HepG2 (cell line): Measurements from ENCODE around the gene EDN3. TPM values are rescaled to one million over a fixed set of nuclear protein-coding genes. Genes with fewer than 3 reads are reported as not detected.

Source experiments
- ATF1 ChIP-seq: IDR thresholded peaks from 2 replicates; pipeline ENCODE4 v1.6.1; 2016; ENCODE audit warnings: mild to moderate bottlenecking, control low read depth
- ATF7 ChIP-seq, 2 experiments: fragments of 450-650 bp in 1 of 2; sonication (generic) in 1 of 2; formaldehyde crosslinking in 1 of 2; IDR thresholded peaks; 2 replicates each; pipeline versions ENCODE4 v1.4.0 to v1.6.1; 2016 to 2020; ENCODE audit warnings: antibody characterized with exemption in 1 of 2, mild to moderate bottlenecking in 1 of 2, missing genetic modification reagents in 1 of 2
- CBFB ChIP-seq: sonication (generic); formaldehyde crosslinking; IDR thresholded peaks from 2 replicates; pipeline ENCODE4 v1.4.0; 2020; ENCODE audit warnings: missing genetic modification reagents
- FOXP1 ChIP-seq, 2 experiments: fragments of 450-650 bp in 1 of 2; IDR thresholded peaks; 2 replicates each; pipeline ENCODE4 v1.6.1; 2017 to 2018; ENCODE audit warnings: antibody characterized with exemption in 1 of 2
- GTF2F1 ChIP-seq: fragments of 150-350 bp; IDR thresholded peaks from 2 replicates; pipeline ENCODE4 v1.6.1; 2014; ENCODE audit warnings: low read length
- HHEX ChIP-seq: IDR thresholded peaks from 2 replicates; pipeline ENCODE4 v1.6.1; 2016; ENCODE audit warnings: control low read depth
- IKZF1 ChIP-seq: fragments of 450-650 bp; IDR thresholded peaks from 2 replicates; pipeline ENCODE4 v1.7.1; 2016
- KMT2A ChIP-seq: sonication (generic); formaldehyde crosslinking; IDR thresholded peaks from 2 replicates; pipeline ENCODE4 v1.4.0; 2020; ENCODE audit warnings: missing genetic modification reagents
- MYC ChIP-seq: sonication (generic); formaldehyde crosslinking; IDR thresholded peaks from 2 replicates; pipeline ENCODE4 v1.9.0; 2021; ENCODE audit warnings: missing genetic modification reagents, borderline replicate concordance
- NBN ChIP-seq: fragments of 450-650 bp; conservative IDR thresholded peaks from 2 replicates; pipeline ENCODE4 v1.6.1; 2017
- NCOR1 ChIP-seq: fragments of 200-600 bp; sonication (generic); IDR thresholded peaks from 2 replicates; pipeline ENCODE4 v1.7.0; 2017; ENCODE audit warnings: antibody characterized with exemption, low read length, borderline replicate concordance
- PHB2 ChIP-seq: fragments of 450-650 bp; IDR thresholded peaks from 2 replicates; pipeline ENCODE4 v1.6.1; 2018; ENCODE audit not compliant: partially characterized antibody
- RFX5 ChIP-seq: IDR thresholded peaks from 2 replicates; pipeline ENCODE4 v1.6.1; 2011; ENCODE audit warnings: low read depth, low read length, improper control_type of control experiment
- SOX6 ChIP-seq, 2 experiments: fragments of 450-650 bp in 1 of 2; sonication (generic) in 1 of 2; formaldehyde crosslinking in 1 of 2; IDR thresholded peaks; 2 replicates each; pipeline versions ENCODE4 v1.4.0 to v1.6.1; 2017 to 2020; ENCODE audit warnings: antibody characterized with exemption in 1 of 2, mild to moderate bottlenecking in 1 of 2, missing genetic modification reagents in 1 of 2
- SP1 ChIP-seq, 2 experiments: fragments of 450-650 bp in 1 of 2; sonication (generic) in 1 of 2; formaldehyde crosslinking in 1 of 2; IDR thresholded peaks; 2 replicates each; pipeline versions ENCODE4 v1.4.0 to v1.6.1; 2016 to 2020; ENCODE audit warnings: missing genetic modification reagents in 1 of 2
- TARDBP ChIP-seq: sonication (generic); formaldehyde crosslinking; IDR thresholded peaks from 2 replicates; pipeline ENCODE4 v1.8.0; 2022; ENCODE audit warnings: mild to moderate bottlenecking, missing genetic modification reagents
- TP53 ChIP-seq: sonication (generic); formaldehyde crosslinking; conservative IDR thresholded peaks from 2 replicates; pipeline ENCODE4 v1.4.0; 2020; ENCODE audit warnings: missing genetic modification reagents
- XBP1 ChIP-seq: sonication (generic); formaldehyde crosslinking; IDR thresholded peaks from 2 replicates; pipeline ENCODE4 v1.5.0; 2020; ENCODE audit warnings: missing genetic modification reagents
- ZNF180 ChIP-seq: sonication (generic); formaldehyde crosslinking; IDR thresholded peaks from 2 replicates; pipeline ENCODE4 v1.4.0; 2020; ENCODE audit warnings: low read depth, missing genetic modification reagents, borderline replicate concordance
- ZNF225 ChIP-seq: sonication (generic); formaldehyde crosslinking; IDR thresholded peaks from 2 replicates; pipeline ENCODE4 v1.4.0; 2020; ENCODE audit warnings: mild to moderate bottlenecking, missing genetic modification reagents
- ZNF256 ChIP-seq: sonication (generic); formaldehyde crosslinking; conservative IDR thresholded peaks from 2 replicates; pipeline ENCODE4 v1.4.0; 2020; ENCODE audit warnings: missing genetic modification reagents
- ZNF329 ChIP-seq: sonication (generic); formaldehyde crosslinking; IDR thresholded peaks from 2 replicates; pipeline ENCODE4 v1.9.0; 2021; ENCODE audit warnings: low read depth, mild to moderate bottlenecking, missing genetic modification reagents
- ZNF33A ChIP-seq: sonication (generic); formaldehyde crosslinking; IDR thresholded peaks from 2 replicates; pipeline ENCODE4 v1.5.1; 2020; ENCODE audit warnings: missing genetic modification reagents, mild to moderate bottlenecking, moderate library complexity, borderline replicate concordance
- ZNF567 ChIP-seq: sonication (generic); formaldehyde crosslinking; IDR thresholded peaks from 2 replicates; pipeline ENCODE4 v1.8.1; 2023; ENCODE audit warnings: mild to moderate bottlenecking, missing genetic modification reagents, borderline replicate concordance
- ZNF672 ChIP-seq: sonication (generic); formaldehyde crosslinking; IDR thresholded peaks from 2 replicates; pipeline ENCODE4 v1.8.1; 2022; ENCODE audit warnings: missing genetic modification reagents
- ZNF674 ChIP-seq: sonication (generic); formaldehyde crosslinking; IDR thresholded peaks from 2 replicates; pipeline ENCODE4 v1.5.0; 2020; ENCODE audit warnings: low read depth, mild to moderate bottlenecking, missing genetic modification reagents
- ZNF720 ChIP-seq: sonication (generic); formaldehyde crosslinking; IDR thresholded peaks from 2 replicates; pipeline ENCODE4 v1.4.0; 2020; ENCODE audit warnings: missing genetic modification reagents
- polyA plus RNA-seq, 8 experiments: library from polyadenylated mRNA; depleted of rRNA in 3 of 8; stranded (reverse) in 7 of 8; unstranded in 1 of 8; fragments of >200 nt; fragmentation: Illumina TruSeq in 4 of 8; extraction: Trizol in 4 of 8; gene quantifications; 2 replicates each; pipeline versions ENCODE4 v1.2.1 to v1.2.3, GENCODE V29; 2011 to 2016; ENCODE audit warnings: low read depth in 4 of 8, missing spikeins in 1 of 8, mixed read lengths in 1 of 8; ENCODE audit not compliant: insufficient read depth in 1 of 8
- total RNA-seq, 5 experiments: library from RNA; depleted of rRNA; stranded (reverse); fragments of >200 nt; fragmentation: Illumina TruSeq; extraction: Trizol; gene quantifications; 2 replicates each; pipeline ENCODE4 v1.2.3, GENCODE V29; 2016; ENCODE audit warnings: low read depth in 1 of 5
- TF ChIP-seq, protein P1 (sequence below): sonication (generic); formaldehyde crosslinking; IDR thresholded peaks from 2 replicates; pipeline ENCODE4 v1.5.1; 2020; ENCODE audit warnings: mild to moderate bottlenecking, missing genetic modification reagents
- TF ChIP-seq, protein P2 (sequence below): sonication (generic); formaldehyde crosslinking; IDR thresholded peaks from 2 replicates; pipeline ENCODE4 v1.5.0; 2020; ENCODE audit warnings: missing genetic modification reagents
- TF ChIP-seq, protein P3 (sequence below): fragments of 450-650 bp; IDR thresholded peaks from 2 replicates; pipeline ENCODE4 v1.6.1; 2017

EDN3 gene
- total and polyA plus RNA-seq, 2 of the 13 experiments (the other 11 are each of a cell fraction or from before 2014, with no cell fraction given), result not detected

DNA sequence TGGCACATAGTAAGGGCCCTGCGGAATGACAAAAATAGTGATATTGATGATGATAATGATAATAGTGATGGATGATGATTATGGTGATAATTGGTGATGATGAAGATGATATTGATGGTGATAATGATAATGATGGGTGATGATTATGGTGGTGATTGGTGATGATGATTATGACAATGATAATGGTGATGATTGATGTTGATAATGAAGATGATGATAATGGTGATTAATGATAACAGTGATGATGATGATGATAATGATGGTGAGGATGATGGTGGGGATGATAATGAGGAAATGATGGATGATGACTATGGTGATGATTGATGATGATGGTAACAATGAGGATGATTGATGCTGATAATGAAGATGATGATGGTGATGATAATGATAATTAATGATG, 48.9 kb downstream of the EDN3 start (continued):
- TF ChIP-seq, protein P1, sequence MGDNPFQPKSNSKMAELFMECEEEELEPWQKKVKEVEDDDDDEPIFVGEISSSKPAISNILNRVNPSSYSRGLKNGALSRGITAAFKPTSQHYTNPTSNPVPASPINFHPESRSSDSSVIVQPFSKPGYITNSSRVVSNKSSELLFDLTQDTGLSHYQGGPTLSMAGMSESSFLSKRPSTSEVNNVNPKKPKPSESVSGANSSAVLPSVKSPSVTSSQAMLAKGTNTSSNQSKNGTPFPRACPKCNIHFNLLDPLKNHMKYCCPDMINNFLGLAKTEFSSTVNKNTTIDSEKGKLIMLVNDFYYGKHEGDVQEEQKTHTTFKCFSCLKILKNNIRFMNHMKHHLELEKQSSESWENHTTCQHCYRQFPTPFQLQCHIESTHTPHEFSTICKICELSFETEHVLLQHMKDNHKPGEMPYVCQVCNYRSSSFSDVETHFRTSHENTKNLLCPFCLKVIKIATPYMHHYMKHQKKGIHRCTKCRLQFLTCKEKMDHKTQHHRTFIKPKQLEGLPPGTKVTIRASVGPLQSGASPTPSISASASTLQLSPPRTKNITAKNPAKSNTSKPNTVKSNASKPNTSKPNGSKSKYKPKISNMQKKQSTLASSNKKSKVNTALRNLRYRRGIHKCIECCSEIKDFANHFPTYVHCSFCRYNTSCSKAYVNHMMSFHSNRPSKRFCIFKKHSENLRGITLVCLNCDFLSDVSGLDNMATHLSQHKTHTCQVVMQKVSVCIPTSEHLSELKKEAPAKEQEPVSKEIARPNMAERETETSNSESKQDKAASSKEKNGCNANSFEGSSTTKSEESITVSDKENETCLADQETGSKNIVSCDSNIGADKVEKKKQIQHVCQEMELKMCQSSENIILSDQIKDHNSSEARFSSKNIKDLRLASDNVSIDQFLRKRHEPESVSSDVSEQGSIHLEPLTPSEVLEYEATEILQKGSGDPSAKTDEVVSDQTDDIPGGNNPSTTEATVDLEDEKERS (CRISPR knock-in tag), result no peak
- TF ChIP-seq CBFB, result no peak
- no peak for TF ChIP-seq ZNF256
- TF ChIP-seq ZNF720, result no peak
- TF ChIP-seq ZNF180 (CRISPR knock-in tag), result no peak
- TF ChIP-seq HHEX (CRISPR knock-in tag), result no peak
- TF ChIP-seq IKZF1, result peak; percentile 98
- no peak for TF ChIP-seq ZNF567 (CRISPR knock-in tag)
- TF ChIP-seq GTF2F1, result no peak
- TF ChIP-seq ZNF672 (CRISPR knock-in tag), result no peak
- no peak for TF ChIP-seq RFX5
- no peak for TF ChIP-seq MYC
- no peak for TF ChIP-seq TP53 (CRISPR knock-in tag)
- TF ChIP-seq ZNF674 (CRISPR knock-in tag), result no peak
- TF ChIP-seq ZNF33A (CRISPR knock-in tag), result no peak
- TF ChIP-seq FOXP1 (IDR thresholded peaks at IDR 0.05), result peak; percentile 25; the same call in 1 of the 2 replicates
- no peak for TF ChIP-seq FOXP1 (CRISPR knock-in tag; IDR thresholded peaks at IDR 0.05)
- TF ChIP-seq ATF1 (CRISPR knock-in tag), result no peak
- TF ChIP-seq TARDBP, result no peak
- no peak for TF ChIP-seq ZNF329
- TF ChIP-seq ZNF225 (CRISPR knock-in tag), result no peak
- TF ChIP-seq PHB2, result peak; percentile 99
- peak; percentile 96; the same call in 1 of the 2 replicates for TF ChIP-seq SOX6 (IDR thresholded peaks at IDR 0.05)
- no peak for TF ChIP-seq SOX6 (CRISPR knock-in tag; IDR thresholded peaks at IDR 0.05)
- TF ChIP-seq XBP1 (CRISPR knock-in tag), result no peak
- TF ChIP-seq SP1 (IDR thresholded peaks at IDR 0.05), result peak; percentile 60; the same call in 1 of the 2 replicates
- TF ChIP-seq SP1 (CRISPR knock-in tag; IDR thresholded peaks at IDR 0.05), result no peak
- TF ChIP-seq, protein P2, sequence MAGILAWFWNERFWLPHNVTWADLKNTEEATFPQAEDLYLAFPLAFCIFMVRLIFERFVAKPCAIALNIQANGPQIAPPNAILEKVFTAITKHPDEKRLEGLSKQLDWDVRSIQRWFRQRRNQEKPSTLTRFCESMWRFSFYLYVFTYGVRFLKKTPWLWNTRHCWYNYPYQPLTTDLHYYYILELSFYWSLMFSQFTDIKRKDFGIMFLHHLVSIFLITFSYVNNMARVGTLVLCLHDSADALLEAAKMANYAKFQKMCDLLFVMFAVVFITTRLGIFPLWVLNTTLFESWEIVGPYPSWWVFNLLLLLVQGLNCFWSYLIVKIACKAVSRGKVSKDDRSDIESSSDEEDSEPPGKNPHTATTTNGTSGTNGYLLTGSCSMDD, result no peak
- TF ChIP-seq ATF7 (IDR thresholded peaks at IDR 0.05), result peak; percentile 73
- TF ChIP-seq ATF7 (CRISPR knock-in tag; IDR thresholded peaks at IDR 0.05), result no peak
- TF ChIP-seq KMT2A, result no peak
- TF ChIP-seq, protein P3, sequence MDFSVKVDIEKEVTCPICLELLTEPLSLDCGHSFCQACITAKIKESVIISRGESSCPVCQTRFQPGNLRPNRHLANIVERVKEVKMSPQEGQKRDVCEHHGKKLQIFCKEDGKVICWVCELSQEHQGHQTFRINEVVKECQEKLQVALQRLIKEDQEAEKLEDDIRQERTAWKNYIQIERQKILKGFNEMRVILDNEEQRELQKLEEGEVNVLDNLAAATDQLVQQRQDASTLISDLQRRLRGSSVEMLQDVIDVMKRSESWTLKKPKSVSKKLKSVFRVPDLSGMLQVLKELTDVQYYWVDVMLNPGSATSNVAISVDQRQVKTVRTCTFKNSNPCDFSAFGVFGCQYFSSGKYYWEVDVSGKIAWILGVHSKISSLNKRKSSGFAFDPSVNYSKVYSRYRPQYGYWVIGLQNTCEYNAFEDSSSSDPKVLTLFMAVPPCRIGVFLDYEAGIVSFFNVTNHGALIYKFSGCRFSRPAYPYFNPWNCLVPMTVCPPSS, result 0 out of 2 replicates have a peak, but pooled peaks have one; percentile 91
- TF ChIP-seq NCOR1, result no peak
- TF ChIP-seq NBN, result 0 out of 2 replicates have a peak, but pooled peaks have one; percentile 64
